ENCODE results near the gene TCF25. TPM values are rescaled to one million over a fixed set of nuclear protein-coding genes. Genes with fewer than 3 reads are reported as not detected.

Gene TCF25
- total RNA-seq, 1 experiment from 2014 or later = 155 TPM

GRCh38 chr16:89881368-89881730, 8.0 kb downstream of the TCF25 start (continued):
- TF ChIP-seq FOXK1 (CRISPR knock-in tag; IDR thresholded peaks at IDR 0.05) (no peak), PREB (CRISPR knock-in tag; IDR thresholded peaks at IDR 0.05; ENCODE audit: borderline replicate concordance) (no peak), ZBTB21 (CRISPR knock-in tag; IDR thresholded peaks at IDR 0.05; ENCODE audit: borderline replicate concordance) (no peak), ZNF423 (CRISPR knock-in tag; IDR thresholded peaks at IDR 0.05) (no peak), CDX4 (CRISPR knock-in tag; IDR thresholded peaks at IDR 0.05; ENCODE audit: borderline replicate concordance) (no peak), RELA (CRISPR knock-in tag; IDR thresholded peaks at IDR 0.05; ENCODE audit: borderline replicate concordance) (no peak)

GRCh38 chr16:89883346-89884040, 10.1 kb downstream of the TCF25 start:
- peak overlapping the region; percentile 44 for H3K27ac Mint-ChIP-seq
- no peaks in the 10 kb centered on the region for H3K27me3 Mint-ChIP-seq (ENCODE audit: low read depth)
- no peaks in the 10 kb centered on the region for H3K9me3 Mint-ChIP-seq
- TF ChIP-seq ZNF263 (CRISPR knock-in tag; IDR thresholded peaks at IDR 0.05; ENCODE audit: low read depth) = no peak
- TF ChIP-seq, protein P1, sequence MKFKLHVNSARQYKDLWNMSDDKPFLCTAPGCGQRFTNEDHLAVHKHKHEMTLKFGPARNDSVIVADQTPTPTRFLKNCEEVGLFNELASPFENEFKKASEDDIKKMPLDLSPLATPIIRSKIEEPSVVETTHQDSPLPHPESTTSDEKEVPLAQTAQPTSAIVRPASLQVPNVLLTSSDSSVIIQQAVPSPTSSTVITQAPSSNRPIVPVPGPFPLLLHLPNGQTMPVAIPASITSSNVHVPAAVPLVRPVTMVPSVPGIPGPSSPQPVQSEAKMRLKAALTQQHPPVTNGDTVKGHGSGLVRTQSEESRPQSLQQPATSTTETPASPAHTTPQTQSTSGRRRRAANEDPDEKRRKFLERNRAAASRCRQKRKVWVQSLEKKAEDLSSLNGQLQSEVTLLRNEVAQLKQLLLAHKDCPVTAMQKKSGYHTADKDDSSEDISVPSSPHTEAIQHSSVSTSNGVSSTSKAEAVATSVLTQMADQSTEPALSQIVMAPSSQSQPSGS (CRISPR knock-in tag; IDR thresholded peaks at IDR 0.05; ENCODE audit: borderline replicate concordance, low read depth) = no peak
- TF ChIP-seq ZNF317 (CRISPR knock-in tag; IDR thresholded peaks at IDR 0.05; ENCODE audit: borderline replicate concordance, low read depth) = no peak
- TF ChIP-seq ZNF396 (CRISPR knock-in tag; IDR thresholded peaks at IDR 0.05; ENCODE audit: borderline replicate concordance) = no peak
- no peak for TF ChIP-seq PREB (CRISPR knock-in tag; IDR thresholded peaks at IDR 0.05; ENCODE audit: borderline replicate concordance)
- TF ChIP-seq FOXP4 (CRISPR knock-in tag; IDR thresholded peaks at IDR 0.05) = no peak
- TF ChIP-seq NFATC4 (CRISPR knock-in tag; IDR thresholded peaks at IDR 0.05) = no peak
- TF ChIP-seq ZNF232 (CRISPR knock-in tag; IDR thresholded peaks at IDR 0.05) = no peak
- TF ChIP-seq SMAD3 (CRISPR knock-in tag; IDR thresholded peaks at IDR 0.05; ENCODE audit: borderline replicate concordance) = no peak
- TF ChIP-seq ZNF423 (CRISPR knock-in tag; IDR thresholded peaks at IDR 0.05) = no peak
- TF ChIP-seq, protein P2, sequence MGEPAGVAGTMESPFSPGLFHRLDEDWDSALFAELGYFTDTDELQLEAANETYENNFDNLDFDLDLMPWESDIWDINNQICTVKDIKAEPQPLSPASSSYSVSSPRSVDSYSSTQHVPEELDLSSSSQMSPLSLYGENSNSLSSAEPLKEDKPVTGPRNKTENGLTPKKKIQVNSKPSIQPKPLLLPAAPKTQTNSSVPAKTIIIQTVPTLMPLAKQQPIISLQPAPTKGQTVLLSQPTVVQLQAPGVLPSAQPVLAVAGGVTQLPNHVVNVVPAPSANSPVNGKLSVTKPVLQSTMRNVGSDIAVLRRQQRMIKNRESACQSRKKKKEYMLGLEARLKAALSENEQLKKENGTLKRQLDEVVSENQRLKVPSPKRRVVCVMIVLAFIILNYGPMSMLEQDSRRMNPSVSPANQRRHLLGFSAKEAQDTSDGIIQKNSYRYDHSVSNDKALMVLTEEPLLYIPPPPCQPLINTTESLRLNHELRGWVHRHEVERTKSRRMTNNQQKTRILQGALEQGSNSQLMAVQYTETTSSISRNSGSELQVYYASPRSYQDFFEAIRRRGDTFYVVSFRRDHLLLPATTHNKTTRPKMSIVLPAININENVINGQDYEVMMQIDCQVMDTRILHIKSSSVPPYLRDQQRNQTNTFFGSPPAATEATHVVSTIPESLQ (CRISPR knock-in tag; IDR thresholded peaks at IDR 0.05) = no peak
- TF ChIP-seq KAT7 (CRISPR knock-in tag; IDR thresholded peaks at IDR 0.05; ENCODE audit: borderline replicate concordance) = no peak
- no peak for TF ChIP-seq NFE2L1 (CRISPR knock-in tag; IDR thresholded peaks at IDR 0.05)
- no peak for TF ChIP-seq HMGXB4 (CRISPR knock-in tag; IDR thresholded peaks at IDR 0.05)
- no peak for TF ChIP-seq TEAD1 (CRISPR knock-in tag; IDR thresholded peaks at IDR 0.05)
- TF ChIP-seq MYBL2 (CRISPR knock-in tag; IDR thresholded peaks at IDR 0.05) = no peak
- TF ChIP-seq TP53 (CRISPR knock-in tag; IDR thresholded peaks at IDR 0.05) = no peak
- TF ChIP-seq CDX4 (CRISPR knock-in tag; IDR thresholded peaks at IDR 0.05; ENCODE audit: borderline replicate concordance) = no peak
- H3K4me3 Mint-ChIP-seq = no peak overlapping the region
- ChIA-PET CTCF (no interaction called here), POLR2A (no interaction called here)
- no peak for DNase-seq (ENCODE audit: low spot score)
- no peak for ATAC-seq
- H3K4me1 Mint-ChIP-seq = no peaks in the 10 kb centered on the region
- H3K36me3 Mint-ChIP-seq = peaks cover 62% of the 10 kb centered on the region
